Endothelial cell (in vitro differentiated cells): Measurements from ENCODE around the gene EXOSC10. TPM values are rescaled to one million over a fixed set of nuclear protein-coding genes. Genes with fewer than 3 reads are reported as not detected.

Experiments used
- DNase-seq: peaks from one replicate; pipeline ENCODE4 v3.0.0; 2021; ENCODE audit warnings: low spot score
- H3K27ac Mint-ChIP-seq: one replicate; pipeline ENCODE4 v1.8.0; 2021; ENCODE audit warnings: mixed read lengths, inconsistent platforms; ENCODE audit not compliant: unreplicated experiment
- H3K27me3 Mint-ChIP-seq: one replicate; pipeline ENCODE4 v1.8.0; 2021; ENCODE audit warnings: mild to moderate bottlenecking, moderate library complexity, mixed read lengths, inconsistent platforms; ENCODE audit not compliant: unreplicated experiment
- H3K36me3 Mint-ChIP-seq: one replicate; pipeline ENCODE4 v1.8.0; 2021; ENCODE audit warnings: mild to moderate bottlenecking, low read depth, mixed read lengths, inconsistent platforms; ENCODE audit not compliant: unreplicated experiment
- H3K4me1 Mint-ChIP-seq: one replicate; pipeline ENCODE4 v1.8.0; 2021; ENCODE audit warnings: mild to moderate bottlenecking, mixed read lengths, inconsistent platforms; ENCODE audit not compliant: unreplicated experiment
- H3K4me3 Mint-ChIP-seq: one replicate; pipeline ENCODE4 v1.8.0; 2021; ENCODE audit warnings: mild to moderate bottlenecking, mixed read lengths, inconsistent platforms; ENCODE audit not compliant: unreplicated experiment
- H3K9me3 Mint-ChIP-seq: one replicate; pipeline ENCODE4 v1.8.0; 2021; ENCODE audit warnings: mixed read lengths, inconsistent platforms; ENCODE audit not compliant: unreplicated experiment
- CTCF ChIP-seq: fragments of 200-600 bp; sonication (generic); IDR thresholded peaks from one replicate; pipeline ENCODE4 v1.5.0; 2021; ENCODE audit warnings: antibody characterized with exemption; ENCODE audit not compliant: unreplicated experiment
- total RNA-seq: library from RNA; stranded (reverse); fragmentation: NEBNext Ultra II Directional; extraction: Animal tissue kit (Norgen Biotek cat#: 25700); gene quantifications from one replicate; pipeline ENCODE4 v1.2.1, GENCODE V29; 2021; ENCODE audit not compliant: unreplicated experiment

The EXOSC10 gene
- total RNA-seq, 1 donor from 2014 or later: 80.6 TPM

GRCh38 chr1:11046625-11047365 lies 52.9 kb downstream of the EXOSC10 start, which contains the start of gene MASP2:
TSS of gene MASP2 (minus strand) at chr1:11047239. CDS start at chr1:11047207, 32 bp downstream.
- no peak for TF ChIP-seq CTCF
- no peak for DNase-seq
- Mint-ChIP-seq H3K27ac (no peak within 1 kb of the TSS), H3K27me3 (no peaks in the 10 kb centered on the region), H3K4me3 (no peak within 1 kb of the TSS), H3K9me3 (no peaks in the 10 kb centered on the region), H3K36me3 (no peaks in the 10 kb centered on the region), H3K4me1 (no peaks in the 10 kb centered on the region)

DNA sequence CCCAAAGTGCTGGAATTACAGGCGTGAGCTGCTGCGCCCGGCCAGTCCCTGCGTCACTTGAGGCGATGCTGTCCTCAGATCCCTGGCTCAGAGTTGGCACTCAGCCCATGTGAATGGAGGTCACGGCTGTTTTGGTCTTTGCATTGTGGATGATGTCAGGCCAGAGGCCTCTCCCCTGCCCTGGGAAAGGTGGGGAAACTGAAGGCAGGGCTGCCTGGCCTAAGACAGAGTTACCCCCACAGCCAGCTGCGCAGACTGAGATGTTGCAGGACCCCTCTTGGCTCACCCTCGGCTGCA lies 53.5 kb downstream of the EXOSC10 start:
- H3K27me3 Mint-ChIP-seq: no peaks in the 10 kb centered on the region
- no peaks in the 10 kb centered on the region for H3K9me3 Mint-ChIP-seq
- TF ChIP-seq CTCF: no peak
- H3K4me3 Mint-ChIP-seq: no peak overlapping the region
- no peak overlapping the region for H3K27ac Mint-ChIP-seq
- H3K36me3 Mint-ChIP-seq: no peaks in the 10 kb centered on the region
- no peak for DNase-seq
- no peaks in the 10 kb centered on the region for H3K4me1 Mint-ChIP-seq

- TF ChIP-seq CTCF: no peak
- H3K9me3 Mint-ChIP-seq: no peaks in the 10 kb centered on the region
- no peak overlapping the region for H3K27ac Mint-ChIP-seq
- H3K4me3 Mint-ChIP-seq: no peak overlapping the region
- DNase-seq: no peak
- H3K27me3 Mint-ChIP-seq: no peaks in the 10 kb centered on the region
- no peaks in the 10 kb centered on the region for H3K4me1 Mint-ChIP-seq
- no peaks in the 10 kb centered on the region for H3K36me3 Mint-ChIP-seq
Observed at GRCh38 chr1:11045428-11046269, 54.0 kb downstream of the EXOSC10 start.

DNA sequence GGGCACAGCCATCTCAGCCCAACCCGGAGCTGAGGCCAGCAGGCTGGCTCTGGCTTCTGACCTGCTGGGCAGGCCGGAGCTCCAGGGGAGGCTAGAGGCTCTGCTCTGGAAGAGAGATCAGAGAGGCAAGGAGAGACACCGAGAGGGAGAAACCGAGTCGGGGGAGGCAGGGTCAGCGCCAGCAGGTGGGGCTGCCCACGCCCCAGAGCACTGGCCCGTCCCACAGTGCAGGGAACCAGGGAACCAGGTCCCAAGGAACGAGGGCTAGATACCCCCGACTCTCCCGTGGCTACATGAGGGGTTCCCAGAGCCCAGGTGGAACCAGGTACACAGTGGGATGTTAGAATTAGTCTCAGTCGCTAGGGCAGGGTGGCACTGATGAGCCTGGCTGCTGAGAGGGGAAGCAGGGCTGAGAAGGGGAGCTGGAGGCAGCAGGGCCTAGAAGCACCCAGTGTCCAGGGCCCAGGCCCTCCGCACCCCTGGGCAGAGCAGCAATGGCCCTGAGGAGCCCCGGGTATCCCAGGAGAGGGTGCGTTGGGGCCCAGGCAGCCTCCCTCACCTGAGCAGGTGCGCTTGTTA lies 54.7 kb downstream of the EXOSC10 start:
- Mint-ChIP-seq H3K4me1 (no peaks in the 10 kb centered on the region), H3K4me3 (no peak overlapping the region), H3K36me3 (no peaks in the 10 kb centered on the region), H3K9me3 (no peaks in the 10 kb centered on the region), H3K27me3 (no peaks in the 10 kb centered on the region), H3K27ac (no peak overlapping the region)
- DNase-seq: no peak
- TF ChIP-seq CTCF: no peak
